Measurements from ENCODE around the gene SLC16A1. TPM values are rescaled to one million over a fixed set of nuclear protein-coding genes. Genes with fewer than 3 reads are reported as not detected.

The SLC16A1 gene
- total and polyA plus RNA-seq, 10 of the 15 experiments (the other 5 are each of a cell fraction or from before 2014, with no cell fraction given), result 39.0 to 106 (median 65.8) TPM

GRCh38 chr1:112955773-112956543 is at the start of gene SLC16A1 (continued):
- TF ChIP-seq MYC (IDR thresholded peaks at IDR 0.05; ENCODE audit: insufficient read depth, insufficient read length, insufficient replicate concordance, low read length, severe bottlenecking) (peak; percentile 18), CBX5 (IDR thresholded peaks at IDR 0.05; ENCODE audit: low read depth) (no peak), BCLAF1 (IDR thresholded peaks at IDR 0.05) (no peak), TCF12 (IDR thresholded peaks at IDR 0.05; ENCODE audit: low read depth, low read length) (peak; percentile 77; the same call in 1 of the 2 replicates), BHLHE40 (IDR thresholded peaks at IDR 0.05; ENCODE audit: borderline replicate concordance in 1 of 2, low read depth in 2 of 2, low read length in 1 of 2) (peak; percentile 95 to 97), NRF1 (conservative IDR thresholded peaks at IDR 0.05; ENCODE audit: low read depth, low read length) (peak; percentile 74), USF1 (IDR thresholded peaks at IDR 0.05; ENCODE audit: borderline replicate concordance, extremely low read length, insufficient read depth, low read depth, low read length) (peak; percentile 97), NR2F1 (conservative IDR thresholded peaks at IDR 0.05) (peak; percentile 83), POLR2A (IDR thresholded peaks at IDR 0.05; ENCODE audit: low read depth, low read length) (peak; percentile 100)
